Measurements from ENCODE around the gene AGPAT2.

AGPAT2 gene

GRCh38 chr9:136714893-136715274 is 27.6 kb upstream of the AGPAT2 start:
- no peak for TF ChIP-seq TAF1 (IDR thresholded peaks at IDR 0.05; ENCODE audit: borderline replicate concordance, insufficient read depth, low read length)
- TF ChIP-seq SIN3A (IDR thresholded peaks at IDR 0.05; ENCODE audit: borderline replicate concordance, insufficient read depth, low read length), result no peak
- no peak for TF ChIP-seq REST (IDR thresholded peaks at IDR 0.05; ENCODE audit: insufficient read depth in 1 of 2, low read depth in 2 of 2, low read length in 2 of 2)
- no peak for TF ChIP-seq POLR2AphosphoS5 (IDR thresholded peaks at IDR 0.05; ENCODE audit: low read depth, low read length)
- TF ChIP-seq FOXP2 (optimal IDR thresholded peaks at IDR 0.05; ENCODE audit: borderline replicate concordance, extremely low read depth, extremely low read length, insufficient read depth), result no peak

- no peak for TF ChIP-seq FOXP2 (optimal IDR thresholded peaks at IDR 0.05; ENCODE audit: borderline replicate concordance, extremely low read depth, extremely low read length, insufficient read depth)
- TF ChIP-seq SIN3A (IDR thresholded peaks at IDR 0.05; ENCODE audit: borderline replicate concordance, insufficient read depth, low read length), result no peak
- TF ChIP-seq POLR2AphosphoS5 (IDR thresholded peaks at IDR 0.05; ENCODE audit: low read depth, low read length), result no peak
- no peak for TF ChIP-seq TAF1 (IDR thresholded peaks at IDR 0.05; ENCODE audit: borderline replicate concordance, insufficient read depth, low read length)
- TF ChIP-seq REST (IDR thresholded peaks at IDR 0.05; ENCODE audit: insufficient read depth in 1 of 2, low read depth in 2 of 2, low read length in 2 of 2), result no peak
These were observed 27.0 kb upstream of the AGPAT2 start for GRCh38 chr9:136714096-136714892.

- no peak for TF ChIP-seq TAF1 (IDR thresholded peaks at IDR 0.05; ENCODE audit: borderline replicate concordance, insufficient read depth, low read length)
- no peak for TF ChIP-seq SIN3A (IDR thresholded peaks at IDR 0.05; ENCODE audit: borderline replicate concordance, insufficient read depth, low read length)
- TF ChIP-seq POLR2AphosphoS5 (IDR thresholded peaks at IDR 0.05; ENCODE audit: low read depth, low read length), result no peak
- no peak for TF ChIP-seq REST (IDR thresholded peaks at IDR 0.05; ENCODE audit: insufficient read depth in 1 of 2, low read depth in 2 of 2, low read length in 2 of 2)
- no peak for TF ChIP-seq FOXP2 (optimal IDR thresholded peaks at IDR 0.05; ENCODE audit: borderline replicate concordance, extremely low read depth, extremely low read length, insufficient read depth)
These were observed 26.3 kb upstream of the AGPAT2 start for GRCh38 chr9:136713550-136713949.

- no peak for TF ChIP-seq SIN3A (IDR thresholded peaks at IDR 0.05; ENCODE audit: borderline replicate concordance, insufficient read depth, low read length)
- no peak for TF ChIP-seq POLR2AphosphoS5 (IDR thresholded peaks at IDR 0.05; ENCODE audit: low read depth, low read length)
- no peak for TF ChIP-seq REST (IDR thresholded peaks at IDR 0.05; ENCODE audit: insufficient read depth in 1 of 2, low read depth in 2 of 2, low read length in 2 of 2)
- no peak for TF ChIP-seq TAF1 (IDR thresholded peaks at IDR 0.05; ENCODE audit: borderline replicate concordance, insufficient read depth, low read length)
- TF ChIP-seq FOXP2 (optimal IDR thresholded peaks at IDR 0.05; ENCODE audit: borderline replicate concordance, extremely low read depth, extremely low read length, insufficient read depth), result no peak
These were observed 25.7 kb upstream of the AGPAT2 start for GRCh38 chr9:136712690-136713544.

Measured in PFSK-1 (cell line).